Measurements from ENCODE around the gene INSYN1. TPM values are rescaled to one million over a fixed set of nuclear protein-coding genes. Genes with fewer than 3 reads are reported as not detected.
A peak's percentile ranks its signal among the peaks of the same experiment; 100 is the strongest.
"Not testable (repeated sequence)": the region's sequence is repeated elsewhere in the genome, so short reads cannot be mapped to it uniquely, and the experiment has no call there.

Gene INSYN1
- total RNA-seq, 2 experiments from 2014 or later, result not detected

DNA sequence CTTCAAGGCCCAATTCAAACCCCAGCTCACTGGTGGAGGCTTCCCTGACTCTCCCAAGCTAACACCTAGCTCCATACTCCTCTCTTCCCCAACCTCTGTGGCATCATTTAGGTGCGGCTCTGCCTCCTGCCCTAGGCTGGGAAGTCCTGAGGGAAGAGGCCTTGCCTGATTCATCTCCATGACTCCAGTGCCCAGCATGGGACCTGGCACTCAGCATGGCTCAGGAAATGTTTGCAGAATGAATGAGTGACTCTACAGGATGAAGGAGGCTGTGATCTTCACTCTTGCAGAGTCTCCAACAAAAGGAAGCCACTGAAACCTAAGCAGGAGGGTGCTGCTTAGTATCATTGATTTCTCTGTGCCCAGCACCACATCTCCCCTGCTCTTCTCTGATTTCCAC, 34.5 kb upstream of the INSYN1 start:
- CTCF ChIA-PET, result no interaction called here
- Mint-ChIP-seq H3K27ac (no peak overlapping the region), H3K4me3 (no peak overlapping the region), H3K9me3 (no peaks in the 10 kb centered on the region), H3K4me1 (ENCODE audit: low read depth) (no peaks in the 10 kb centered on the region), H3K36me3 (ENCODE audit: low read depth) (no peaks in the 10 kb centered on the region), H3K27me3 (ENCODE audit: low read depth) (no peaks in the 10 kb centered on the region)
- no peak for DNase-seq
- intact Hi-C loops (cut with micrococcal nuclease), result no loop called here

DNA sequence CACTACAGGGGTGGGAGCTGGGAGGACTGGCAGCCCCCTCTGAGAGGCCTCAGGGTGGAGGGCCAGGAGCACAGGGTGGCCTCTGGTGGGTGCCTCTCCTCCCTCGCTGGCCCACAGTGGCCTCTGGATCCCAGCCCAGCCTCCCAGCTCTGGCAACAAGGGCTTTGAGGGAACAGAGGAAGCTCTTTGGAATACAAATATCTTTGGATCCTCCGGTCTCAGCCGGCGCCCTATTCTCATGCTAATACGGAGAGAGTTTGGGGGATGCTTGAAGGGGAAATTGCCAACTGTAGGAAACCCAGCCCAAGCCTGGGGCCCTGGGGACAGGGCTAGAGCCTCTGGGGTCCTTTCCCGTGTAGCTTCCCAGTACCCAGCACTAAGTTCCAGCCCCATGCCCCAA, 33.4 kb upstream of the INSYN1 start:
- Mint-ChIP-seq H3K36me3 (ENCODE audit: low read depth) (no peaks in the 10 kb centered on the region), H3K4me3 (no peak overlapping the region), H3K27me3 (ENCODE audit: low read depth) (no peaks in the 10 kb centered on the region), H3K27ac (no peak overlapping the region), H3K4me1 (ENCODE audit: low read depth) (no peaks in the 10 kb centered on the region), H3K9me3 (no peaks in the 10 kb centered on the region)
- intact Hi-C loops (cut with micrococcal nuclease), result no loop called here
- CTCF ChIA-PET, result no interaction called here
- DNase-seq, result no peak

DNA sequence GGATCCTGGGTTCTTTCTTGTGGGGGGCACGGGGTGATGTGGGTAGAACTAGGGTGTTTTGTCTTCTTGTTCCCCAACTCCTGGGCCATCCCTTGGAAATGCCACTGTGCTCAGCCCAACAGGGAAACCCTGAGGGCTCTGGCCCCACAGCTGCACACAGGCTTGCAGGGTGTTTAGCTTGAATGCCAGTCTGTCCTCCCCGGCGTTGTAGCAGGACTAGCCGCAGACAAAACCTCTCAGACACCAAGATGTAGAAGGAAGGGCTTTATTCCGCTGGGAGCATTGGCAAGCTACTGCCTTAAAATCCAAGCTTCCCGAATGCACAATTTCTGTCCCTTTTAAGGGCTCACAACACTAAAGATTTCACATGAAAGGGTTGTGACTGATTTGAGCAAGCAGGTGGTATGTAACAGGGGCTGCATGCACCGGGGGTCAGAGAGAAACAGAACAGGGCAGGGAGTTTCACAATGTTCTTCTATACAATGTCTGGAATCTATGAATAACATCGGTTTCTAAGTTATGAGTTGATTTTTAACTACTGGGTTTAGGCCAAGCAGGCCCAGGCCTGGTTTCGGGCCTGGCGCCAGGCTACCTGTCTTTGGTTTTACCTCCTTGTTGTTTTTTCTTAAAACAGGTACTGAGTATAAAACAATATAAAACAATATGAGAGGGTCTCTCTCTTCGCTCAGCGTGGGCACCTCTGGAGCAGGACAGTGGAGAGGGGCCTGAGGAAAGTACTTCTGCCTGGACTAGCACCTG, 32.3 kb upstream of the INSYN1 start:
- H3K27me3 Mint-ChIP-seq (ENCODE audit: low read depth); H3K4me1 Mint-ChIP-seq (ENCODE audit: low read depth); H3K9me3 Mint-ChIP-seq; intact Hi-C loops (cut with micrococcal nuclease); CTCF ChIA-PET; H3K27ac Mint-ChIP-seq; H3K36me3 Mint-ChIP-seq (ENCODE audit: low read depth); H3K4me3 Mint-ChIP-seq; DNase-seq: not testable (repeated sequence)

DNA sequence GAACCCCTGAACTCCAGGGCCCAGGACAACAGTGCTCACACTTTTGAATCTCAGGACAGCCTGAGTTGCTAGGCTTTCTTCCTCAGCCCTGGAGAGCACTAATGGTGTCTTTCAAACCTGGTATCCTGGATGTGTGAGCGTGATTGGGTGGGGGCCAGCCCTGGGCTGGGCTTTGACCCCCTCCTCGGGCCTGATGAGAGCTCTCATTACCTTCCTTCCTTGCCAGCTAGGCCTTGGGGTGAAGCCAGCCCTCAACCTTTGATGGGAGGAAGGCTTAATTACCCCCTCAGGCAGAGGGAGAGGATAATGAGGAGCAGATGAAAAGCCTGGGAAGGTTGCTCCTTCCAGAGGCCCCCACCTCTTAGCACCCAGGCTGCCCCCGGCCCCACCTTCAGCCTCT, 31.1 kb upstream of the INSYN1 start:
- no peak for DNase-seq
- Mint-ChIP-seq H3K27ac (no peak overlapping the region), H3K36me3 (ENCODE audit: low read depth) (no peaks in the 10 kb centered on the region), H3K9me3 (no peaks in the 10 kb centered on the region), H3K4me1 (ENCODE audit: low read depth) (no peaks in the 10 kb centered on the region), H3K4me3 (no peak overlapping the region), H3K27me3 (ENCODE audit: low read depth) (no peaks in the 10 kb centered on the region)
- intact Hi-C loops (cut with micrococcal nuclease), result no loop called here
- CTCF ChIA-PET, result no interaction called here

DNA sequence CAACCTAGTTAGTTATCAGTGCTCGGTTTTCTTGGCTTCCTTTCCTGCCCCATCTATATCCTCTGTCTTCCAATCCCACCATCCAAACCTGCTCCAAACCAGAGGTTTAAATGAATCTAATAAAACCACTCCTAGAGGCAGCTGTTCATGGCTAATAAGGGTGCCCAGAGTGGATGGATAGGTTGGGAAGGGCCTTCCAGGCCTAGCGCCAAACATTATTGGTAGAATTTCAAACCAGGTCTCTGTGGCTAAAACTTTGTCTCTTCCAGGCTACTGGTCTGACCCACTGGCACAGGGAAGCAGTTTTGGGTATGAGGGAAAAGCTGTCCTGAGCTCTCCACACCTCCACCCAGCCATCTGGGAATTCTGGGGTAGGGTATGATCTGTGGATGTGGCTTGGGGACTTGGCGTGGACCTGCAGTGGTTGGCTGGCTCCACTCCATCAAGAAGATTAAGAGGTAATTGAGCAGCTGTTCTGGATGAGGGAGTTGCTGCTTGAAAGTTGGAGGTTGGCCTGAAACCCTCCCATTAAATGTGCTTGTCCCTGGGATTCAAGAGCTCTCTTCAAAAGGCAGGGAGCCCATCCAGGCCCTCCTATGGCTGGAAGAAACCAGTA, 29.3 kb upstream of the INSYN1 start:
- intact Hi-C loops (cut with micrococcal nuclease), result no loop called here
- CTCF ChIA-PET, result no interaction called here
- no peaks in the 10 kb centered on the region for H3K4me1 Mint-ChIP-seq (ENCODE audit: low read depth)
- no peak overlapping the region for H3K4me3 Mint-ChIP-seq
- no peak overlapping the region for H3K27ac Mint-ChIP-seq
- no peaks in the 10 kb centered on the region for H3K36me3 Mint-ChIP-seq (ENCODE audit: low read depth)
- H3K27me3 Mint-ChIP-seq (ENCODE audit: low read depth), result no peaks in the 10 kb centered on the region
- no peak for DNase-seq
- H3K9me3 Mint-ChIP-seq, result no peaks in the 10 kb centered on the region

DNA sequence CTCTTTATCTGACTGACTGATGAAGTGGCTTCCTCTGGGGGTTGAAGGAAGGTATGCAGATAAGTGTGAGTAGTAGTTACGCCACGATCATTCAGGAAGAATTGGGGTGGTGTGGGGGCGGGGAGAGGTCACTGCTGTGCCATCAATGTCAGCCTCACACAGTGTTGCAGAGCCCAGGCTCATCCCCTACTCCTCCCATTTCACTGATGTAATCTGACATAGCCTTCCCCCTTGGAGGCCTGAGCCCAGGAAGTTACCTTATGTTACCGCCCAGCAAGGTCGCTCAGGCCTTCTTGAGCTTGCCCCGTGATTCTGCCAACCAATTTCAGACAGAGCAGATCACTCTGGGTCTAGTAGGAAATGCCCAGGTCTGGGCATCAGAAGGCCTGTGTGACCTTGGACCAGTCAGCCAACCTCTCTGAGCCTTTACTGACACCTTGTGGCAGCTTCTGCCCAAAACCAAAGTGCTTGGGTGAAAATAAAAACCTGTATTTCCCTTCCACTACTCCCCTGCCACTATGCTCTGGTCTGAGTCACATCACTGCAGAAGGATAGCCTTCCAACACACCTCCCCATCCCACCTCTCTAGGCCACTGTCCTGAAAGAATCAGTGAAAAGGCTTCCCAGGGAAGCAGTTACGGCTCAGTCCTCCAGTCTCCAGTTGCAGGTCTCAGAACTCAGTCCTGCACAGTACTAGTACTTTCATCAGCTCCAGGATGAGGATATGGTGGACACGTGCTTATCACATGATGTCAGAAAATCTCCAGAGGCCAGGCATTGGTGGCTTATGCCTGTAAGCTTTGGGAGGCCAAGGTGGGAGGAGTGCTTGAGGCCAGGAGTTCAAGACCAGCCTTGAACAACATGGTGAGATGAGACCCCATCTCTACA, 28.1 kb upstream of the INSYN1 start:
- Mint-ChIP-seq H3K9me3 (no peaks in the 10 kb centered on the region), H3K4me3 (no peak overlapping the region), H3K36me3 (ENCODE audit: low read depth) (no peaks in the 10 kb centered on the region), H3K4me1 (ENCODE audit: low read depth) (no peaks in the 10 kb centered on the region), H3K27me3 (ENCODE audit: low read depth) (no peaks in the 10 kb centered on the region), H3K27ac (no peak overlapping the region)
- CTCF ChIA-PET, result no interaction called here
- peak; percentile 34 for DNase-seq
- intact Hi-C loops (cut with micrococcal nuclease), result loop anchor here (2.0 kb wide), 1 partner anchor 76 kb away; no protein-coding TSS in a partner anchor

DNA sequence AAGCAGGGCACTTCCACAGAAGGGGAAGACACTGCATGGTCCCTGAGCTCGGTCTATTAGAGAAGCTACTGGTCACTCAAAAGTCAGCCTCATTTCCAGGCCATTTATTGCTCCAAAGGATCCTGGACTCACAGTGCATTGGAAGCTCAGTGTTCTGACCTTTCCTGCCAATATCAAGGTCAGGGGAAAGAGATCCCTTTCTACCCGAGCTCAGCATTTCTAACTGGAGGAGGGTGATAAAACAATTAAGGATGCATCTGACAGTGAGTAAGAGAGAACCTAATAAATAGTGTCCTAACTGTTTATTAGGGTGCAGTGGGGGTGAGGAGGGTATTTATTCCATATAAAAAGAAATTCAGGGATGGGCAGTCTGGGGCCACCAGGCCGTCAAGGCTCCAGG, 26.8 kb upstream of the INSYN1 start:
- DNase-seq, result no peak
- peaks cover 3% of the 10 kb centered on the region for H3K27me3 Mint-ChIP-seq (ENCODE audit: low read depth)
- H3K9me3 Mint-ChIP-seq, result no peaks in the 10 kb centered on the region
- CTCF ChIA-PET, result interaction anchor here (0.5 to 1.2 kb wide), 2 partner anchors 75 to 249 kb away, joined by 3 to 4 read pairs; no protein-coding TSS in a partner anchor
- H3K36me3 Mint-ChIP-seq (ENCODE audit: low read depth), result no peaks in the 10 kb centered on the region
- no peak overlapping the region for H3K4me3 Mint-ChIP-seq
- H3K4me1 Mint-ChIP-seq (ENCODE audit: low read depth), result no peaks in the 10 kb centered on the region
- intact Hi-C loops (cut with micrococcal nuclease), result loop anchor here (2.0 kb wide), 1 partner anchor 75 kb away; no protein-coding TSS in a partner anchor
- H3K27ac Mint-ChIP-seq, result no peak overlapping the region

DNA sequence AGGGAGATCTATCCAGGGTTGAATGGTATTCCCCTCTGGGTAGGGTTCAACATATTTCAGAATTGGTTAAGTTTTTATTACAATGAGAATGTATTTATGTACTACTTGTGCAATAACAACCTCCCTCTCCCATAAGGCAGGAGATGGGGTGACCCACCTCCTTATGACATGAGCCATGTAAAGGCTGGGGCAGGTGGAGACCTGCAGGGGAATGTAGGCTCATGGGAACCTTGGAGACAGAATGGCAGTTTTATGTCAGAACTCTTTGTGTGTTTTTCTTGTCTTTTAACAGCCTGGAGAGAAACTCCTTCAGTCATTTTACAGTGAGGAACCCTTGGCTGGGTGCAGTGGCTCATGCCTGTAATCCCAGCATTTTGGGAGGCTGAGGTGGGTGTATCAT, 24.6 kb upstream of the INSYN1 start:
- CTCF ChIA-PET, result no interaction called here
- Mint-ChIP-seq H3K4me1 (ENCODE audit: low read depth) (no peaks in the 10 kb centered on the region), H3K27ac (no peak overlapping the region), H3K27me3 (ENCODE audit: low read depth) (peaks cover 3% of the 10 kb centered on the region), H3K9me3 (no peaks in the 10 kb centered on the region), H3K4me3 (no peak overlapping the region), H3K36me3 (ENCODE audit: low read depth) (no peaks in the 10 kb centered on the region)
- no peak for DNase-seq
- intact Hi-C loops (cut with micrococcal nuclease), result no loop called here

DNA sequence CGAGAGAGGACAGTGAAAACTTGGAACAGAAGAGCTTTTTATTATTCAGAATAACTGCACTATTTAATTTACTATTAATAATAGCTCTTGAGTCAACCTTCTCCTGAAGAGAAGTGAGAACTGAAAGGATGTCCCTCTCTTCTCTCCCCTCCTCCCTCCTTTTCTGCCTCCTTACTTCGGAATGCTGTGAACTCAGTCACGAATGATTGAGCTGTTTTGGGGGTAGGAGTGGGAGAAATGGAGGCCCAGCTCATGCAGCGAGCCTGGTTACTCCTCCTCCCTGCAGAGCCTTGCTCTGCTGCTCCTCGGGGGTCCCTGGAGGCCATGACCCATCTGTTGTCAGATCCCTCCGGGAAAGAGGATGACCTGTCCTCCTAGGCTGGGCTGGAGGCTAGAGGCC, 20.3 kb upstream of the INSYN1 start:
- CTCF ChIA-PET, result no interaction called here
- no peak overlapping the region for H3K27ac Mint-ChIP-seq
- H3K4me3 Mint-ChIP-seq, result no peak overlapping the region
- H3K9me3 Mint-ChIP-seq, result no peaks in the 10 kb centered on the region
- intact Hi-C loops (cut with micrococcal nuclease), result no loop called here
- peaks cover 6% of the 10 kb centered on the region for H3K27me3 Mint-ChIP-seq (ENCODE audit: low read depth)
- H3K4me1 Mint-ChIP-seq (ENCODE audit: low read depth), result no peaks in the 10 kb centered on the region
- H3K36me3 Mint-ChIP-seq (ENCODE audit: low read depth), result no peaks in the 10 kb centered on the region
- no peak for DNase-seq

DNA sequence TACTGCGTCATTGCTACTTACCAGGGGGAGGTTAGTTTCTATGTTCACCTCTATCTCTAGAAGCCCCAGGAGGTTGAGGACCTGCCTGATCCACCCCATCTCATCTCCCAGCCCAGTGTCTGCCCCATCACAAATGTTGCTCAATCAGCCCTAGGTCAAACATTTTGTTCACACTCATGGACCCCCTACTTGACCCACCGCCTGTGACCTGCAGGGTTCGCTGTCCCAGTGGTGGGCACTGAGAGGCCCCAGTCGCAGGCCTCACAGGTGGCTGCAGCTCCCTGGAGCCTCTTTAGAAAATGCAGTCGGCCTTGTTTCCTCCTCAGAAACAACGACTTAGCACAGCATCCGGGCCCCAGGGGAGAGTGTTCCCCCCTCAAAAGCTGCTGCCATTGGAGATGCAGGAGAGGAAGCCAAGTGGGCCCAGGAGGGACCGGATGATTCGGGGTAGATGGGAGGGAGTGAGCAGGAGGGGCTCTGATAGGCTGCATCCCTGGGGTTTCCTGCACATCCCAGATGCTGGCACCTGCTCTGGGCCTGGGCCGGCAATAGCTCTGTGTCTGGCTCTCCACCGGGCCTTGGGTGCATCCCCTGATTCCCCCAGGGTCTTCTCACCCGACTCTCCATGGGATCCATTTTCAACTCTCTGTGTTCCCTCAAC, 18.4 kb upstream of the INSYN1 start:
- no peaks in the 10 kb centered on the region for H3K4me1 Mint-ChIP-seq (ENCODE audit: low read depth)
- no peak overlapping the region for H3K27ac Mint-ChIP-seq
- intact Hi-C loops (cut with micrococcal nuclease), result no loop called here
- no peak for DNase-seq
- no peaks in the 10 kb centered on the region for H3K9me3 Mint-ChIP-seq
- peaks cover 9% of the 10 kb centered on the region for H3K27me3 Mint-ChIP-seq (ENCODE audit: low read depth)
- no peaks in the 10 kb centered on the region for H3K36me3 Mint-ChIP-seq (ENCODE audit: low read depth)
- CTCF ChIA-PET, result no interaction called here
- H3K4me3 Mint-ChIP-seq, result no peak overlapping the region

DNA sequence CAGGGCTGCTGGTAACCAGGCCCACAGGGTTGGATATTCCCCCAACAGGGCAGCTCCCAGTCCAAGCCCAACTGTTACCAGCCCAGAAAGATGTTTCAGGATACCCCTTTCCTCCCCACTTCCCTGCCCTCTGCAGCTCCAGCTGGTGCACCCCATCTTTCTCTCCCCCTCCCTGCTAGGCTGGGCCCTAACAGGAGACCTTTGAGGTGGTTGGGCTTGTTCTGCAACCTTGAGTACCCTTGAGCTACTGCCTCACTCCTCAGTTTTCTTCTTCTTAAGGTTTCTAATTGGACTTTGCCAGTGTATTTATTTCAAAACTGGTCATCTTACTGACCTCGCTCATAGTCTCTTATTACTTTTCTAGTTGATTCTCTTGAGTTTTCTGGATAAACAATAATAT, 16.9 kb upstream of the INSYN1 start:
- CTCF ChIA-PET, result interaction anchor here (0.9 kb wide), 1 partner anchor 134 kb away, joined by 3 read pairs; no protein-coding TSS in a partner anchor
- H3K9me3 Mint-ChIP-seq, result no peaks in the 10 kb centered on the region
- H3K27me3 Mint-ChIP-seq (ENCODE audit: low read depth), result peaks cover 8% of the 10 kb centered on the region
- H3K27ac Mint-ChIP-seq, result no peak overlapping the region
- no peaks in the 10 kb centered on the region for H3K36me3 Mint-ChIP-seq (ENCODE audit: low read depth)
- no peaks in the 10 kb centered on the region for H3K4me1 Mint-ChIP-seq (ENCODE audit: low read depth)
- DNase-seq, result no peak
- H3K4me3 Mint-ChIP-seq, result no peak overlapping the region
- intact Hi-C loops (cut with micrococcal nuclease), result no loop called here

DNA sequence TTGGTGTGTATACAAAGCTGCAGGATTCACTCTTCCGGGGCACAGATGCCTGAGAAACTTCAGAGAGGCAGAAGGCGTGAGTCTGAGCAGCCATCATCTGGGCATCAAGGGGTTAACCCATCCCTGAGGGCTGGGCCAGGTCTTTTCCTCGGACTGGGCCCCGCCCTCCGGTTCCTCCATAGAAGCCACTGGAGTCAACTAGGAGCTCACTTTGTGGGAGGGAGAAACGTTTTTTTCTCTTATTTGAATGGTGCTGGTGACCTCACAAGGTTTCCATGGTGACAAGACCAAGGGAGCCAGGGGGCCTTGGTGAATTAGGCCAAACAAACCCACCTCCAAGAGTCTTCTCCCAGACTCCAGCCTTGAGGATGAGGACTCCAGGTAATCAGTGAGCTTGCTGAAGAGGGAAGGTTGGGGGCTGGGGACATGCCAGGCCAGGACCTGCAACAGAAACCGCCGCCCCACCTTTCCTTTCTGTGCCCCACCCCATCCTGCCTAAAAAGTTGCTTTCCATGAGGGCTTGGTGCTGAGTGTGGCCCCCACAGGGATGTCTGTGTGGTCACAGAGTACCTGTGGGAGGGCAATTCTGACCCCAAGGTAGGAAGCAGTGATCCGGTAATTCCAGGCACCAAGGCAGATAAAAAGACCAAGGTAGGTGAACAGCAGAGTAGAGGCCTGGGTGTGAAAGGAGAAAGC, 14.8 kb upstream of the INSYN1 start:
- Mint-ChIP-seq H3K4me1 (ENCODE audit: low read depth) (no peaks in the 10 kb centered on the region), H3K27me3 (ENCODE audit: low read depth) (peaks cover 13% of the 10 kb centered on the region), H3K4me3 (no peak overlapping the region), H3K27ac (no peak overlapping the region), H3K36me3 (ENCODE audit: low read depth) (no peaks in the 10 kb centered on the region), H3K9me3 (no peaks in the 10 kb centered on the region)
- CTCF ChIA-PET, result no interaction called here
- DNase-seq, result no peak
- intact Hi-C loops (cut with micrococcal nuclease), result no loop called here

All from activated naive CD4-positive, alpha-beta T cell treated with anti-CD3 and anti-CD28 coated beads for 36 hours (primary cell).